CD4-positive, alpha-beta T cell treated with Interleukin-17A for 4 hours (primary cell): ENCODE data around the gene PTEN.
"Not testable (repeated sequence)": the region's sequence is repeated elsewhere in the genome, so short reads cannot be mapped to it uniquely, and the experiment has no call there.

Experiments used
- DNase-seq: peaks from one replicate; pipeline ENCODE4 v3.0.0-alpha.2; 2020; ENCODE audit warnings: mixed read lengths

PTEN gene

DNA sequence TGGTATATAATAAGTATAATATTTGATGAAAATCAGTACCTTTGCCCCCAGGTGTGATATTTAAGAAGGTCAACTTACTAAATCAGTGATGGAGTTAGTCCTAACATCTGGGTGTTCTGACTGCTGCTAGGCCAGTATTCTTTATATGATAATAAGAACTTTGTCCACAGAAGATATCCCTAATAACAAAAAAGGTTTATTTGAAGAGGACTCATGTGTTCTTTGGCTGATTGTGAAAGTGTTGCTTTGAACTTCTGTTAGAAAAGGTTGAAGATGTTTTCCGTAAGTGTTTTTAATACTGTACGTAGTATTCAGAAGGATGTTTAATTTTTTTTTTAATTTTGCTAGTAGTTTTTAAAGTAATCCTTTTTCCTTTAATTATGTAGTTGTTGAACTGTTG is 10.2 kb downstream of the PTEN start:
- no peak for DNase-seq

DNA sequence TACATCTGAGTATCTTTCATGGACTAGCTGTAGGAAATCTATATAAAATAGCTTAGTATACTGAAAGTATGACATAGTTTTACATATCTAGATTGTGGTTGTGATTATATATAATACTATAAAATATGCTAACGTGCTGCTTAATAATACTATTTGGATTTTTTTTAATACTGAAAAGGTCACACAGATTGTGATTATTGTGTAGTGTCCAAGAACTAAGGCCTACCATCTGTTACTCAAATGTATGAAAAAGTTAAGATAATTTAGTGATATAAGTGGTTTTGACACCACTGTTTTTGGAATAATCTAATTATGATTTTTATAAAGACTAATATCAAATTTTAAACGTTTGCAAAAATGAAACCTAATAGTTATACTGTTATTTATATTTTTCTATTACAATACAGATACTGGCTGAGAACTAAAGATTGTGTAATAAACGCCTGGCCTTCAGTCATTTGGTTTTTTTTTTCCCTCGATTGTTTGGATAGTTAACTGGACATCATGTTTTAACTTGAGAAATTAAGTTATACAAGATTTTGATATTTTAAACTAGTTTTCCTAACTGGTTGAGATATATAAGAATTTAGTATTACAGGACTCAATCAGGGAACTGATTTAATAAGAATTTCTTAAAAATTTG is 12.6 kb downstream of the PTEN start:
- DNase-seq, result no peak

DNA sequence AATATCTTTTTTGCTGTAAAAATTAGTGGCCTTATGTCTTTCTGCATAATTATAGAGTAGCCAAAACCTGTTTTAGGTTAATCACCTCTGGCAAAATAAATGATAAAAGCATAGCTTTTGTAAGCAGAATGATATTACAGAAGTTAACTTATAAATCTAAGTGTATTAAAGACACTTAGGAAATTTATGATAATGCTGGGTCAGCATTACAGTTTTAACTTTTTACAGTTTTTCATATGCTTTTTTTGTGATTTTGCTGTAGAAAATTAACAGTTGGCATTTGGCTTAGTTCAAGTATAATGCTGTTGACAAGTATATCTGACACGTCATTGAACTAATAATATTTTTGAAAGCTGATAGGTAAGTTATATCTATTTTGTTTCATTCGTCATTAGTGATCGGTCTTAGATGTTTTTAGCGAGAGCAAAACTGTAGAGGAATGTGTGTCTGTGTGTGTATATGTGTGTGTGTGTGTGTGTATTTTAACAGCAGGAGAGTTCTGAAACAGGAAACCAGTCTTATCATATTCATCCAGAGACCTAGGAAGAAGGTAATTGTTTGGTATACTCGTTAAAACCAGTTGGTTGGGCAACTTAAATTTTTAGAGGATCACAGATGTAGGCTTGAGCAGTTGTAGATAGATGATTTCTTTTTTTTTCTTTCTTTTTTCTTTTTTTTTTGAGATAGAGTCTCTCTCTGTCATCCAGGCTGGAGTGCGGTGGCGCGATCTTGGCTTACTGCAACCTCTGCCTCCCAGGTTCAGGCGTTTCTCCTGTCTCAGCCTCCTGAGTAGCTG is 15.4 kb downstream of the PTEN start:
- DNase-seq, result no peak

DNA sequence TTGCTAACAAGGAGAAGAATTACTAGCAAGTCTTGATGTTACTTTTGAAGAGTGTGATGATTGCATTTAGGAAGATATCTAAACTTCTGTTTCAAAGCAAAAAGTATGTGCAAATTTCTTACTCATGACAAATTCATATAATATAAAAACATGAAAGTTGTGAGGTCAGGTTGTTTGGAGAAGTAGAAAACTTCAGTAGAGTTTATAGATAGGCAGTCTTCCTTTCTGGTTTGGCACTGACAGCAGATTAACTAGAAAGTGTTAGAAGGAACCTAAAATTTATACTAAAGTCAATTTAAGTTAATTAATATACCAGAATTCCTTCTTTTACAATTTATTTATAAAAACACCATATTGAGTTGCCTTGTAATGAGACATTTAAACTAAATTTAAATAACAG is 16.9 kb downstream of the PTEN start:
- DNase-seq, result no peak

DNA sequence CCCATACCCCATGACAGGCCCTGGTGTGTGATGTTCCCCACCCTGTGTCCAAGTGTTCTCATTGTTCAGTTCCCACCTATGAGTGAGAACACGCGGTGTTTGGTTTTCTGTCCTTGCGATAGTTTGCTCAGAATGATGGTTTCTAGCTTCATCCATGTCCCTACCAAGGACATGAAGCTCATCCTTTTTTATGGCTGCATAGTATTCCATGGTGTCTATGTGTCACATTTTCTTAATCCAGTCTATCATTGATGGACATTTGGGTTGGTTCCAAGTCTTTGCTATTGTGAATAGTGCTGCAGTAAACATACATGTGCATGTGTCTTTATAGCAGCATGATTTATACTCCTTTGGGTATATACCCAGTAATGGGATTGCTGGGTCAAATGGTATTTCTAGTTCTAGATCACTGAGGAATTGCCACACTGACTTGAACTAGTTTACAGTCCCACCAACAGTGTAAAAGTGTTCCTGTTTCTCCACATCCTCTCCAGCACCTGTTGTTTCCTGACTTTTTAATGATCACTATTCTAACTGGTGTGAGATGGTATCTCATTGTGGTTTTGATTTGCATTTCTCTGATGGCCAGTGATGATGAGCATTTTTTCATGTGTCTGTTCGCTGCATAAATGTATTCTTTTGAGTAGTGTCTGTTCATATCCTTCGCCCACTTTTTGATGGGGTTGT is 18.1 kb downstream of the PTEN start:
- not testable (repeated sequence) for DNase-seq

DNA sequence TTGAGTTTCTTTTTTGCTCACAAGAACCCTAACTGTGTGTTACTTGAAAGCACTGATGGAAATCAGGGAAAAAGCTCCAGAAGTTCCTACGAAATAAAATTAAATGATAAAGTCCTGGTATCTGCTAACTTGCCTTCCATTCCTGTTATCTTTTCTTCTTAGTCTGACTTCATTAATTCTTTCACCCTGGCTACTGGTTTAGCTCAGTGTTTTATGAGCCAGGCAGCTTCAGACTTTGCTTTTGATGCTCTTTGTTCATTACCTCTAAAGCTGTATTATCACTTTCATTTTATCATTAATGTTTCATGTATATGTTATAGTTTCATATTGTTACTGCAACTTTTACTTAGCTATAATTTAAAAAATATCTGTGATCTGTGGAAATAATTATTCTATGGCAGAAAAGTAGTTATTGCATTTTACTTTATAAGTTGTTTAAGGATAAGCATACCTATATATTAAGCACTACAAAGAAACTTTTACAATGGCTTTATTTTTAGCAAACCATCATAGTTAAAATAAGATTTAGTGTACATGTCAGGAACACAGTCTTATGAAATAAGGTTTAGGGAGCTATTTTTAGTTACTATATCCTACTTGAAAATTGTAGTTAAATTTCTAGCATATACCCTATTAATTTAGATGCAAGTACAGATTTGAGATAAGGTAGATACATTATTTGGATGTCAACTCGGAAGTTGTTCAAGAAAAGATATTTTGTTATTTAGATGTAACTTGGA is 19.3 kb downstream of the PTEN start:
- DNase-seq, result no peak

DNA sequence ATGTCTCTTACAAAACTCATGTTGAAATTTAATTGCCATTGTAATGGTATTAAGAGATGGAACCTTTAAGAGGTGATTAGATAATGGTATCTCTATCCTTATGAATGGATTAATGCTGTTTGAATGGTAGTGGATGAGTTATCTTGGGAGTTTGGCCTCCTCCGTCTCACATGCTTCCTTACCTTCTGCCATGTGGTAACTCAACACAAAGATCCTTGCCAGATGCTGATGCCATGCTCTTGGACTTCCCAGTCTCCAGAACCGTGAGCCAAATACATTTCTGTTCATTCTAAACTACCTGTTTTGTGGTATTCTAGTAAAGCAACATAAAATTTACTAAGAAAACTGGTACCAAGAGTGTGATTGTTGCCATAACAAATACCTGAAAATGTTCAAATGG is 23.2 kb downstream of the PTEN start:
- no peak for DNase-seq

DNA sequence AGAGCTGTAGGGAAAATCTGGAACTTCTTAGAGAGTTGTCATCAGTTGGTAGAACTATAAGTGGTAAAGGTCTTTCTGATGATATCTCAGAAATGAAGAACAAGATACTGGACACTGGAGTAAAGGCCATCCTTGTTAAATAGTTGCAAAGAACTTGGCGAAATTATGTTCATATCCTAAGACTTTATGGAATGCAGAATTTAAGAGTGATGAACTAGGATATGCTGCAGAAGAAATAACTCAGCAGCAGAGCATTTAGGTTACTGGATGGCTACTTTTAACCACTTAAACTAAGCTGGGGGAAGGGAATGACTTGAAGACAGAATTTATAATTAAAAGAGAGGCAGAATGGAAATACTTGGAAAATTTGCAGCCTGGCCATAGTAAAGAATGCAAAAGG is 23.7 kb downstream of the PTEN start:
- no peak for DNase-seq

DNA sequence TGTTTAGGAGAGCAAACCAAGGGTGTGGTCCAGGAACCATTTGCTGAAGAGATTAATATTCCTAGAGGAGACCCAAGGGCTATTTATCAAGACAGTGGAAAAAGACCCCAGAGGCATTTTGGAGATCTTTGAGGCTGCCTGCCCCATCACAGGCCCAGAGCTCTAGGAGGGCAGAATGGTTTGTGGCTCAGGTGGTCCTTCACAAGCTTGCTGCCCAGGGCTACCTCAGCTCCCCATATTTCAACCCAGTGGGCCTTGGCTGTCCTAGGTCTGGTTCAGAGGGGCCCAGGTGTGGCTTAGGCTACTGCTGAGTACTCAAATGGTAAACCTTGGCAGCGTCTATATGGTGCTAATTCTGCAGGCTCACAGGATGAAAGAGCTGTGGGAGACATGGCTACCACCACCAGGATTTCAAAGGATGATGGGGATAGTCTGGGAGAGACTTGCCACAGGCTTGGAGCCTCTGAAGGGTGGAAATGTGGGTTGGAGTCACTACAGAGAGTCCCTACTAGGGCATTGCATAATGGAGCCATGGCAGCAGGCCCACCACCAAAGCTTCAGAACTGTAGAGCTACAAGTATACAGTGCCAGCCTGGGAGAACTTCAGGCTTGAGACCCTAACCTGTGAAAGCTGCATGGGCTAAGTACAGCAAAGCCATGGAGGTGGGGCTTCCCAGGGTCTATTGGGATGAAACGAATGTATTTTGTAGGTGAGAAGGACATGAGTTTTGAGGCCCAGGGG is 24.3 kb downstream of the PTEN start:
- DNase-seq, result no peak

DNA sequence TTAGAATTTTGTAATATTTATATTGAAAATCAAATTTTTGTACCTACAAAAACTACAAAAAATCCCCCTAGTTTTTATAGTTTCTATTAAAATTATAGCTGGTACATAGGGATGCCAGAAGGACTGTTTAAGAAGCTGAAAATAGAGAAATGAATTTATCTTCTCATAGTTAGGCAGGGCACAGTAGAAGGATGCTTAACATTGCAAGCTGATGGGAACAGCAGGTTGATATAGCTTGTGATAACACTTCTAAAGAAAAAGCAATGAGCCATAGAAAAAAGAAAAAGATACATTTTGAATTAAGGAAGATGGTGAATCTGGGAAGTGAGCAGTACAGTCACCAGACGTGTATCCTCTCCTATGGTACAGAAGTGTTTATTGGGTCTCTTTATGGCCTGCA is 32.0 kb downstream of the PTEN start:
- no peak for DNase-seq

DNA sequence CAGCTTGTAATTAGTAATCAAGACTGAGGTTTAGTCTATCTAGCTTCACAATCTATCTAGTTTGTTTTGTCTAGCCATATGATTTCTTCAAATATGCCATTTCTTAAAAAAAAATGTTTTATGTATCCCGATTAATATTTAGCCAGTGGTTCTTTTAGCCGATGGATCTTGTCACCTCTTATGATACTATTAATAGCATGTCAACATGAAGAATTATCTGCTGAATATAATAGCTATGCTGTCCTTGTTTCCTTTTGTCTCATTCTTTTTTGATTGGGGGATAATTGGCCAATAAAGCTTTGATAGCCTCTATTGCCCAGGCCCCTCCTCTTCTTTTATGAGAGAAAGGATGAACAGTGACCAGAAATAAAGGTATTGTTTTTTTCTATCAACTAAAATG is 32.8 kb downstream of the PTEN start:
- no peak for DNase-seq

DNA sequence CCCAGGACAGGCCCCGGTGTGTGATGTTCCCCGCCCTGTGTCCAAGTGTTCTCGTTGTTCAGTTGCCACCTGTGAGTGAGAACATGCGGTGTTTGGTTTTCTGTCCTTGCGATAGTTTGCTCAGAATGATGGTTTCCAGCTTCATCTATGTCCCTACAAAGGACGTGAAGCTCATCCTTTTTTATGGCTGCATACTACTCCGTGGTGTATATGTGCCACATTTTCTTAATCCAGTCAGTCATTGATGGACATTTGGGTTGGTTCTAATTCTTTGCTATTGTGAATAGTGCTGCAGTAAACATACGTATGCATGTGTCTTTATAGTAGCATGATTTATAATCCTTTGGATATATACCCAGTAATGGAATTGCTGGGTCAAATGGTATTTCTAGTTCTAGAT is 34.5 kb downstream of the PTEN start:
- DNase-seq, result not testable (repeated sequence)

DNA sequence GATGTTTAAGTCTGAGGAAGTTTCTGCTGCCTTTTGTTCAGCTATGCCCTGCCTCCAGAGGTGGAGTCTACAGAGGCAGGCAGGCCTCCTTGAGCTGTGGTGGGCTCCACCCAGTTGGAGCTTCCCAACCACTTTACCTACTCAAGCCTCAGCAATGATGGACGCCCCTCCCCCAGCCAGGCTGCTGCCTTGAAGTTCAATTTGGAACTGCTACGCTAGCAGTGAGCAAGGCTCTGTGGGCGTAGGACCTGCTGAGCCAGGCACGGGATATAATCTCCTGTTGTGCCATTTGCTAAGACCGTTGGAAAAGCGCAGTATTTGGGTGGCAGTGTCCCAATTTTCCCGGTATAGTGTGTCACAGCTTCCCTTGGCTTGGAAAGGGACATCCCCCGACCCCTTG is 40.0 kb downstream of the PTEN start:
- DNase-seq, result not testable (repeated sequence)

DNA sequence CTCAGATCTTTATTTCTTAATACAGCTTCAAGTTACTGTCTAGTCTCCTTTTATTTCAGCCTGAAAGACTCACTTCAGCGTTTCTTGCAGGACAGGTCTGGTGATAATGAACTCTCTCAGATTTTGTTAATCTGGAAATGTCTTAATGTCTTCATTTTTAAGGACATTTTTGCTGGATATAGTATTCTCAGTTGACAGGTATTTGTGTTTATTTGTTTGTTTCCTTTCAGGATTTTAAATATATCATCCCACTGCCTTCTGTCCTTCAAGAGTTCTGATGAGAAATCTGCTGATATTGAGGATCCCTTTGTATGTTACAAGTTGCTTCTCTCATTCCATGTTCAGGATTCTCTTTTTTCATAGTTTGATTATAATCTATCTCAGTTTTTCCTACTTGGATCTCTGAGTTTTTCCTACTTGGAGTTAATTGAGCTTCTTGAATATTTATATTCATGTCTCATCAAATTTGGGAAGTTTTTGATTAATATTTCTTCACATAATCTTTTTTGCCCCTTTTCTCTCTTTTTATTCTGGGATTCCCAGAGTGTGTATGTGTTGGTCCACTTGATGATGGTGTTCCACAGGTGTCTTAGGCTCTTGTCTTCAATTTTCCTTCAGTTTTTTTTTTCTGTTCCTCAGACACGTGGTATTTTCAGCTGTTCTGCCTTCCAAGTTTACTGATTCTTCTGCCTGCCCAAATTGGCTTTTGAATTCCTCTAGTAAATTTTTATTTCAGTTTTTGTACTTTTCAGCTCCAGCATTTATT is 49.9 kb downstream of the PTEN start:
- no peak for DNase-seq

DNA sequence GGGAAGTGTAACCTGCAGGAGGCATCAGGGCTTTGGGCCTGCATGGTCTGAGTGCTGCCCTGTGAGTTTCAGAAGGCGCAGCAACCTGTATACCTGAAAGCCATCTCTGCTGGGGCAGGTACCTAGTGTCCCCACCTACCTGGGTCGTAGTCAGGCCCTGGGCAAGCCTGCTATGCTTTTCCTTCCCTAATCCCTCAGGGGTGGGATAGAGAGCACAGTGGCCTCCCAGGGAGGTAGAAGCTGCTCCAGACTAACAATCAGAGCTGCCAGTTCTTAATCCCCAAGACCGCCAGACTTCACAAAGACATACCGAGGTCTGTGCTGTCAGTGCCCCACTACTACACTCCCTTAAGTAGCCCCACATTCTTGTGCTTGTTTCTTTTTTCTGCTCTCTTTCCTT is 52.0 kb downstream of the PTEN start:
- no peak for DNase-seq

DNA sequence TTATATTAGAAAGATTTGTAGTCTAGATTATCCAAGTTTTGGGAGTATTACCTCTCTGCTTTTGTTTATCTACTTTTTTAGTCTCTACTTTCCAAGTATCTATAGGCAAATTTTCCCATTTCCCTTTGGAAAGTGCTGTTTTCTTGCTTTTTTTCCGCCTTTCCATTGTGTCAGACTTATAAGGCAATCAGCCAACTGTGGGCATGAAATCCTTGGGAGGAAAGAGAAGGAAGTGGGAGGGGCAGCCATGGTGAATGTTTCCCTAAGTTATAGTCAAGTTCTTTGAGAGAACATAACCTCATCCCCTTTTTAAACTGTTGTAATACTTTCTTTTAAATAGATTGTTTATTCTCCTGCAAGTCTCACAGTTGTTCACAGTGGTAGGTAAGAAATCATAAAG is 52.6 kb downstream of the PTEN start:
- DNase-seq, result no peak

DNA sequence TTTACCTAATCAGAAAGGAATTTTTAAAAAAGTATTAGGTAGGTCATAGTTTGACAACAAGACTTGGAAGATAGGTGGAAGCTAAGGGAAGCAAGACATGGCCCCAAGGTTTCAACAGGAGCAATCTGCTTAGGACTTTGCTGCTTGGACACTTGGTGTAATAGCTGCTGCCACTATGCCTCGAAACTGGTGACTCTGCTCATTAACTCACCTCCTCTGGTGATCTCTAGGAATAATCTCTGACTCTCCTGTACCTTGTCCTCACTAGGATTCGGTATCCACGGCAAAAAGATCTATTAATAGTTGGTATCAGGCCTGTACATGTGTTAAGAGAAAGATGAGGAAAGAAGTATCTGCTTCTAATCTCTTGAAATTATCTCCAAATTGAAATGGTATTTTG is 53.1 kb downstream of the PTEN start:
- no peak for DNase-seq

DNA sequence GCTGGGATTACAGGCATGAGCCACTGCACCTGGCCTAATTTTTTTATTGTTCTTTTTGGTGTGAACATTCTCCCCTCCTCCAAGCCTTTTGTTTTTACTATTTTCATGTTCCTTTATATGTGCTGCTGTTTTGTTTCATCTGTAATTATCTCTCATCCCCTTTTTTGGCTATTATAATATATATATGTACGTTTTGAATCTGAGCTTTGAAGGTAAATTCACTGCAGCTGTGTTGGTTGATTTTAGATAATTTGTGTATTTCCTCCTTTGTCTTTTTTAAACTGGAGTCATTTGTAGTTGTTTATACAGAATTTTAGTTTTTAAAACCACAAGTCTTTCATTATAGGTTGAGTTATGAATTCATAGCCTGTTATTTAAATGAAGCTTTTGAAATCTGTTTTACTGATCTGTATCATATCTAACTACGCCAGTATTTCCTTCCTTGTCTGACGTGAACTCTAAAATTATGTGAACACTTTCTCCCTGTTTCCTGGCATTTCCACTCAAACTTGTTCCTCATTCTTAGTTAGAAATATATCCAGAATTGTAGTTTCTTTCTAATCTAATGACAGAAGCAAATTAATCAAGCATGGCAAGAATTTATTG is 54.9 kb downstream of the PTEN start:
- no peak for DNase-seq

DNA sequence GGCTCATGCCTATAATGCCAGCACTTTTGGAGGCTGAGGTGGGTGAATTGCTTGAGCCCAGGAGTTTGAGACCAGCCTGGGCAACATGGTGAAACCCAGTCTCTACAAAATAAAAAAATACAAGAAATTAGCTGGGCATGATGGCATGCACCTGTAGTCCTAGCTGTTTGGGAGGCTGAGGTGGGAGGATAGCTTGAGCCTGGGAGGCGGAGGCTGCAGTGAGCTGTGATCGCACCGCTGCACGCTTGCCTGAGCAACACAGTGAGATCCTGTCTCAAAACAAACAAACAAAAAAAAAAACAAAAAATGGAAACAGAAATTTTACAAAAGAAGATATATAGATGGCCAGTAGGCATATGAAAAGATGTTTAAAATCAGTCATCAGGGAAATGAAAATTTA is 57.1 kb downstream of the PTEN start:
- DNase-seq, result no peak

DNA sequence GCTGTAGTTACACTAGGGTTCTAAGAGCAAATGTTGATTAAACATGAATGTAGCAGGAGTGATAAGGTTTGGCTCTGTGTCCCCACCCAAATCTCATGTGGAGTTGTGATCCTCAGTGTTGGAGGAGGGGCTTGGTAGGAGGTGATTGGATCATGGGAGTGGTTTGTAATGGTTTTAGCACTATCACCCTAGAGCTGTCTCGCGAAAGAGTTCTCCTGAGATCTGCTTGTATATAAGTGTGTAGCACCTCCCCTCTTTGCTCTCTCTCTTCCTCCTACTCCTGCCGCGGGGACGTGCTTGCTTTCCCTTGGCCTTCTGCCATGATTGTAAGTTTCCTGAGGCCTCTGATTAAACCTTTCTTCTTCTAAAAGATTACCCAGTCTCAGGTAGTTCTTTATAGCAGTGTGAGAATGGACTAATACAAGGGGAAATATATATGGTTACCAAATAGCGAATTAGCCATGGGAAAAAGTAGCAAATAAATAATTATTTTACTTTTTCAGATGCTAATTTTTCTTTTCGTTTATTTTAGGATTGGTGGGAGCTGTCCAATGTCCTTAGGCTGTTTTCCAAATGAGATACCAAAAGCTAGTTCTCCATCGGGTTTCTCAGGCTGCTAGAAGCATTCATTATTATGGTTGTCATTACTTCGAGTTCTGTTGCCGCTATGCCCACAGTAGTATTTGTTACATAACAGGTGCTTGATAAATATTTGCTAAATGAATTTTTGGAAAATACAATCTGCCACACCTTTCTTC is 58.7 kb downstream of the PTEN start:
- DNase-seq, result no peak

DNA sequence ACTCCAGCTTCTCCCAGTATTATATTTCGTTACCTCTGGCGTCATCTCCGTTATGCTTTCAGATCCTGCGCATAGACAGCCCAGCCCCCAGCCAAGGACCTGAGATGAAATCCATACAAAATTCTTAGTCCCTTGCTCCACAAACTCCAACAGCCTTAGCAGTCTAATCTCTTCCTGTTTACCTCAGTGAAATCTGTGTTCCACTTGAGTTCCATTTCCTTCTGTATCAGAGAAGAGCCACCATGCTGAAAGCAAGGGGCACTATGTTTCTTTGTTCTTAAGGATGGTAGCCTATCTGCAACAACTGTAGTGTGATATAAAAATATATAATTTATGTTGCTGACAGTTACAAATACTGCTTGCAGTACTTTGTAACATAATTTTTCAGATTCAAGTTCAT is 59.8 kb downstream of the PTEN start:
- no peak for DNase-seq
